DMS153 treated with DMSO at 0.1 percent for 48 hours (cell line): ENCODE measurements around the gene ATP6V1F.

Experiments used
- DNase-seq: peaks from one replicate; lab custom pipeline; 2025; ENCODE audit not compliant: unreplicated experiment; lab: John Stamatoyannopoulos, UW

ATP6V1F gene

DNA sequence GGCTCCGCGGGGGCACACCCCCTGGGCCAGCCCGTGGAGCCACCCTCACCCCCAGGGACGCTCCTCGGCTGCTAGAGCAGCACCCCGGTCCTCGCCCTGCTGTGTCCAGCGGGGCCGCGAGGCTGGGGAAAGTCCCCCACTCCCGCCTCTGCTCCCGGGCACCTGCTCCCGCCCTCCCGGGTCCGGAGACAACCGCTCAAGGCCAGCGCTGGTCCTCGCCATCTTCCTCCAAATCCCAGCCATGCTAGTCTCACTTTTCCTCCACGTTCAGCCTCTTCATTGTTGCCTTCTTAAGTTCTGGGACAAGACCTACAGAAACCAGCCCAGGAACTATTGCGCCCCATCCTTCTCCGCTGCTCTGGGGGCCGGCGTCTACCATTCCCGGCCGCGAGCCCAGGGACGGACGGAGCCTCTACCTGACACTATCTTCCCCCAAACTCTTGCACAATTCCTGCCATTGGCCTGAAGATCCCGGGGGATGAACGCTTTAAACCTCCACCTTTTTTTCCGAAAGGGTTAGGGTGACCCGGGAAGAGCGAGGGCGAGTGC, 52.7 kb downstream of the ATP6V1F start:
- DNase-seq = no peak
